ENCODE results near the gene SBF2.

SBF2 gene

GRCh38 chr11:9754010-9754471 lies 540.0 kb downstream of the SBF2 start:
- H2AFZ ChIP-seq (ENCODE audit: low read depth) = no peak overlapping the region
- no peak overlapping the region for H3K27ac ChIP-seq
- H3K79me2 ChIP-seq (ENCODE audit: insufficient read depth, low read depth) = no peaks in the 10 kb centered on the region
- H3K4me1 ChIP-seq (ENCODE audit: low read depth, poor library complexity, severe bottlenecking) = peaks cover 10% of the 10 kb centered on the region
- no peak overlapping the region for H3K9ac ChIP-seq
- TF ChIP-seq CTCF (conservative IDR thresholded peaks at IDR 0.05; ENCODE audit: low read depth, low read length) = no peak
- no peaks in the 10 kb centered on the region for H4K20me1 ChIP-seq (ENCODE audit: insufficient read depth)
- no peaks in the 10 kb centered on the region for H3K36me3 ChIP-seq (ENCODE audit: insufficient read depth)
- H3K27me3 ChIP-seq (ENCODE audit: insufficient read depth, low read depth) = no peaks in the 10 kb centered on the region
- H3K4me3 ChIP-seq (IDR thresholded peaks at IDR 0.05; ENCODE audit: insufficient read depth, low read depth, low read length) = no peak overlapping the region
- H3K4me2 ChIP-seq = no peak overlapping the region

DNA sequence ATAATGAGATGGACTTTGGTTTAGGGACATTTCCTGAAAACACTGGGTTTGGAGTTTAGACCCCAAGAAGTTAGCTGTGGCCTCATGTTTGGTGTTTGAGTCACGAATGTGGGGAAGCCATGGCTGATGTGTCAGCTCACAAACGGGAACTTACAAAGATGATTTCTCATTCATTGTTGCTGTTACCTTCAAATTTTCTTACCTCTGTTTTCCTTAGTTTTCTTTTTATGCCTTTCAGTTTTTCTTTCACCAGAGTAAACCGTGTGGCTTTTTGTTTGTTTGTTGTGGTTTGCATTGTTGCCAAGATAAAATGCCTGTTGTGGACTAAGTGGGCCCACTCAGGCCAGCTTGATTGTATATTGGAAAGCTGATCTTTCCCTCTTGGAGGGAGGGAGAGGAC lies 541.0 kb downstream of the SBF2 start:
- H3K27me3 ChIP-seq (ENCODE audit: insufficient read depth, low read depth) = no peaks in the 10 kb centered on the region
- H3K36me3 ChIP-seq (ENCODE audit: insufficient read depth) = no peaks in the 10 kb centered on the region
- no peak overlapping the region for H2AFZ ChIP-seq (ENCODE audit: low read depth)
- no peak for TF ChIP-seq CTCF (conservative IDR thresholded peaks at IDR 0.05; ENCODE audit: low read depth, low read length)
- H3K9ac ChIP-seq = no peak overlapping the region
- no peak overlapping the region for H3K4me2 ChIP-seq
- H3K79me2 ChIP-seq (ENCODE audit: insufficient read depth, low read depth) = no peaks in the 10 kb centered on the region
- peaks cover 15% of the 10 kb centered on the region for H3K4me1 ChIP-seq (ENCODE audit: low read depth, poor library complexity, severe bottlenecking)
- no peaks in the 10 kb centered on the region for H4K20me1 ChIP-seq (ENCODE audit: insufficient read depth)
- H3K27ac ChIP-seq = no peak overlapping the region
- H3K4me3 ChIP-seq (IDR thresholded peaks at IDR 0.05; ENCODE audit: insufficient read depth, low read depth, low read length) = no peak overlapping the region

DNA sequence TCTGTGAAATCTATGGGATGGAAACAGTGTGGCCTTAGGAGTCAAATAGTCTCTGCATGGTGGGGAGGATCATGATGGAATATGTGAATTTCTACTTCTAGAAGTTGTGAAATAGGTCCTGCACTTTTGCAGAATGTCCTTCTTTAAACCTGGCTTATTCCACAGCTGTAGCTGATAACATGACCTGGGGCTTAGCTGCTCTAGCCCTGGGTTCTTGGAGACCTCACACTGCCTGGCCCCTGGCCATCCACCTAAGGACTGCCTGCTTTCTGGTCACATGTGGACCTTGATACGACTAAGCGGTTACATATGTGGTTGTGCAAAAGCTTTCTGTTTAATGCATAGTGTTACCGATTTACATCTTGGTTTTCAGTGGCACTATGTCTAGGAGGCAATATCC lies 541.9 kb downstream of the SBF2 start:
- Histone ChIP-seq H3K9ac (no peak overlapping the region), H3K79me2 (ENCODE audit: insufficient read depth, low read depth) (no peaks in the 10 kb centered on the region), H3K27me3 (ENCODE audit: insufficient read depth, low read depth) (no peaks in the 10 kb centered on the region), H3K4me1 (ENCODE audit: low read depth, poor library complexity, severe bottlenecking) (peaks cover 11% of the 10 kb centered on the region), H3K36me3 (ENCODE audit: insufficient read depth) (no peaks in the 10 kb centered on the region), H3K4me2 (no peak overlapping the region), H2AFZ (ENCODE audit: low read depth) (no peak overlapping the region), H3K27ac (no peak overlapping the region), H4K20me1 (ENCODE audit: insufficient read depth) (no peaks in the 10 kb centered on the region), H3K4me3 (IDR thresholded peaks at IDR 0.05; ENCODE audit: insufficient read depth, low read depth, low read length) (no peak overlapping the region)
- TF ChIP-seq CTCF (conservative IDR thresholded peaks at IDR 0.05; ENCODE audit: low read depth, low read length) = no peak

DNA sequence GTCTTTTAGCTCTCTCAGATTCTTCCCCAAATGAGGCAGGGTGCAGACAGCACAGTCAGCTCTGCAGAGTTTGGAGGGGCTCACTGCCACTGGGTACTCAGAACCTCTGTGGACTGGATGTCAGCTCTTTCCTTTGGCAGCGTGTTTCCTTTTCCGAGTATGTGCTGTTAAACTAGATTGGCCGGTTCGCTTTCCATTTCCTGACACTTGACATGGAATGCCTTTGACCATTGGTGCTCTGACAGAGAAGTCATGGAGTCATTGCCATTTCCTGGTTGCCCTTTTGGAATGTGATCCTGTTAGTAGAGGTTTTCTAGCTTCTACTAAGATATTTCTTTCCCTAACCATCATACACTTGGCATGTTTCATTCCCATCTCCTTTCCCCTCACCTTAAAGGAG lies 543.5 kb downstream of the SBF2 start:
- Histone ChIP-seq H2AFZ (ENCODE audit: low read depth) (no peak overlapping the region), H3K9ac (no peak overlapping the region), H3K27me3 (ENCODE audit: insufficient read depth, low read depth) (no peaks in the 10 kb centered on the region), H3K4me1 (ENCODE audit: low read depth, poor library complexity, severe bottlenecking) (peaks cover 13% of the 10 kb centered on the region), H3K4me3 (IDR thresholded peaks at IDR 0.05; ENCODE audit: insufficient read depth, low read depth, low read length) (no peak overlapping the region), H3K79me2 (ENCODE audit: insufficient read depth, low read depth) (no peaks in the 10 kb centered on the region), H3K36me3 (ENCODE audit: insufficient read depth) (no peaks in the 10 kb centered on the region), H4K20me1 (ENCODE audit: insufficient read depth) (no peaks in the 10 kb centered on the region), H3K4me2 (no peak overlapping the region), H3K27ac (no peak overlapping the region)
- no peak for TF ChIP-seq CTCF (conservative IDR thresholded peaks at IDR 0.05; ENCODE audit: low read depth, low read length)

Data from KMS-11 (cell line).